Gastrocnemius medialis (tissue), 4 donors: ENCODE data around the gene DOCK3. TPM values are rescaled to one million over a fixed set of nuclear protein-coding genes. Genes with fewer than 3 reads are reported as not detected.

Experiments
- ATAC-seq, 2 donors: fragments of 150-250 bp; one replicate each; pipeline ENCODE4 v1.9.1; 2016
- DNase-seq, 2 donors: peaks; one replicate each; pipeline ENCODE4 v3.0.0-alpha.2; 2019
- H3K27ac ChIP-seq, 4 donors: fragments of 200-600 bp; sonication (generic); 1 replicate in 1 of 4; 2 replicates in 3 of 4; pipeline ENCODE4 v1.5.1; 2016 to 2018; ENCODE audit warnings: mild to moderate bottlenecking in 2 of 4, moderate library complexity in 1 of 4
- H3K27me3 ChIP-seq, 3 donors: fragments of 200-600 bp; sonication (generic) in 2 of 3; 1 replicate in 1 of 3; 2 replicates in 2 of 3; pipeline versions ENCODE4 v1.5.1 to v1.6.0; 2016 to 2019; ENCODE audit warnings: mild to moderate bottlenecking in 1 of 3, moderate library complexity in 1 of 3
- H3K36me3 ChIP-seq, 2 donors: fragments of 200-600 bp; sonication (generic) in 1 of 2; one replicate each; pipeline ENCODE4 v1.5.1; 2017 to 2018
- H3K4me1 ChIP-seq, 2 donors: fragments of 200-600 bp; sonication (generic) in 1 of 2; one replicate each; pipeline ENCODE4 v1.5.1; 2016 to 2017; ENCODE audit warnings: mild to moderate bottlenecking in 2 of 2
- H3K4me3 ChIP-seq, 4 donors: fragments of 200-600 bp; sonication (generic) in 3 of 4; 1 replicate in 1 of 4; 2 replicates in 3 of 4; pipeline ENCODE4 v1.5.1; 2016 to 2019; ENCODE audit warnings: mild to moderate bottlenecking in 2 of 4
- H3K9me3 ChIP-seq, 3 donors: fragments of 200-600 bp; sonication (generic) in 2 of 3; 1 replicate in 1 of 3; 2 replicates in 2 of 3; pipeline ENCODE4 v1.5.1; 2016 to 2019
- CTCF ChIP-seq, 5 experiments: fragments of 450-650 bp in 3 of 5; fragments of 200-600 bp in 2 of 5; sonication (generic) in 2 of 5; IDR thresholded peaks in 4 of 5; conservative IDR thresholded peaks in 1 of 5; 1 replicate in 4 of 5; 2 replicates in 1 of 5; pipeline ENCODE4 v1.5.1; 2016 to 2019; ENCODE audit warnings: antibody characterized with exemption in 5 of 5, mild to moderate bottlenecking in 3 of 5, moderate library complexity in 3 of 5
- POLR2A ChIP-seq, 2 donors: fragments of 450-650 bp; IDR thresholded peaks; one replicate each; pipeline ENCODE4 v1.6.1; 2017; ENCODE audit warnings: antibody characterized with exemption in 2 of 2, mild to moderate bottlenecking in 2 of 2, moderate library complexity in 2 of 2
- in situ Hi-C, 4 donors: fragments of 200-750 bp; cut with MboI; loops; one replicate each; pipeline versions ENCODE4 v1.15.0 to v1.8.0; 2017; ENCODE audit warnings: low sequenced_read_pairs in 4 of 4
- intact Hi-C: fragments of 100-400 bp; cut with DNase I; formaldehyde crosslinking; loops from one replicate; pipeline ENCODE4 v1.15.1; 2023; ENCODE audit warnings: low total_unique reads
- total RNA-seq, 4 donors: library from RNA; depleted of rRNA; stranded (reverse); fragments of >200 nt; gene quantifications; one replicate each; pipeline versions ENCODE4 v1.1.0 to v1.2.3, GENCODE V29; 2016

The DOCK3 gene
- total RNA-seq, 4 donors from 2014 or later: 0.61 to 3.1 (median 0.73) TPM

GRCh38 chr3:51024121-51024520, 349.4 kb downstream of the DOCK3 start:
- in situ Hi-C loops (no loop called here), intact Hi-C loops (no loop called here)
- ATAC-seq (no peak), DNase-seq (no peak)
- no peaks in the 10 kb centered on the region for H3K36me3 ChIP-seq
- H3K9me3 ChIP-seq: no peaks in the 10 kb centered on the region
- H3K4me1 ChIP-seq: no peaks in the 10 kb centered on the region
- TF ChIP-seq POLR2A (IDR thresholded peaks at IDR 0.05) (no peak), CTCF (IDR thresholded peaks at IDR 0.05 in 4 of 5, conservative IDR thresholded peaks at IDR 0.05 in 1 of 5) (no peak)
- no peak overlapping the region for H3K4me3 ChIP-seq
- no peaks in the 10 kb centered on the region for H3K27me3 ChIP-seq
- no peak overlapping the region for H3K27ac ChIP-seq

- Histone ChIP-seq H3K9me3 (no peaks in the 10 kb centered on the region), H3K4me1 (no peaks in the 10 kb centered on the region), H3K27me3 (no peaks in the 10 kb centered on the region), H3K36me3 (no peaks in the 10 kb centered on the region), H3K4me3 (no peak overlapping the region), H3K27ac (no peak overlapping the region)
- ATAC-seq (peak; percentile 30 to 71), DNase-seq (peak in 1 of 2 donors; percentile 33)
- TF ChIP-seq POLR2A (IDR thresholded peaks at IDR 0.05) (no peak), CTCF (IDR thresholded peaks at IDR 0.05 in 4 of 5, conservative IDR thresholded peaks at IDR 0.05 in 1 of 5) (no peak)
- in situ Hi-C loops: no loop called here
- intact Hi-C loops: no loop called here
These were observed 350.3 kb downstream of the DOCK3 start for GRCh38 chr3:51024765-51025632.

GRCh38 chr3:51031666-51032065, 356.9 kb downstream of the DOCK3 start:
- Histone ChIP-seq H3K4me3 (no peak overlapping the region), H3K9me3 (no peaks in the 10 kb centered on the region), H3K27ac (no peak overlapping the region), H3K36me3 (no peaks in the 10 kb centered on the region), H3K4me1 (no peaks in the 10 kb centered on the region), H3K27me3 (no peaks in the 10 kb centered on the region)
- DNase-seq: no peak
- TF ChIP-seq POLR2A (IDR thresholded peaks at IDR 0.05): no peak
- no peak for TF ChIP-seq CTCF (IDR thresholded peaks at IDR 0.05 in 4 of 5, conservative IDR thresholded peaks at IDR 0.05 in 1 of 5)
- in situ Hi-C loops: no loop called here
- intact Hi-C loops: no loop called here
- ATAC-seq: no peak

- H3K36me3 ChIP-seq: no peaks in the 10 kb centered on the region
- in situ Hi-C loops (no loop called here), intact Hi-C loops (no loop called here)
- H3K4me1 ChIP-seq: no peaks in the 10 kb centered on the region
- ATAC-seq (no peak), DNase-seq (no peak)
- no peak overlapping the region for H3K4me3 ChIP-seq
- no peaks in the 10 kb centered on the region for H3K9me3 ChIP-seq
- no peak overlapping the region for H3K27ac ChIP-seq
- no peak for TF ChIP-seq CTCF (IDR thresholded peaks at IDR 0.05 in 4 of 5, conservative IDR thresholded peaks at IDR 0.05 in 1 of 5)
- no peak for TF ChIP-seq POLR2A (IDR thresholded peaks at IDR 0.05)
- H3K27me3 ChIP-seq: no peaks in the 10 kb centered on the region
These were observed 360.9 kb downstream of the DOCK3 start for GRCh38 chr3:51035630-51036029.
